SK-N-SH treated with all-trans-retinoic acid at 6 μM for 48 hours (cell line): ENCODE measurements around the gene PHRF1.

Experiments used
- ATAC-seq: fragments of 200-7000 bp; cut with Tn5 transposase; 3 replicates; pipeline ENCODE4 v1.9.1; 2020; ENCODE audit warnings: mild to moderate bottlenecking, moderate library complexity
- ARNTL ChIP-seq: fragments of 450-650 bp; formaldehyde crosslinking; IDR thresholded peaks from 2 replicates; pipeline ENCODE4 v1.5.0; 2020; ENCODE audit warnings: low read depth, mild to moderate bottlenecking, moderate library complexity, borderline replicate concordance
- BACH2 ChIP-seq: fragments of 250-450 bp; sonication (Bioruptor Pico); IDR thresholded peaks from 2 replicates; pipeline ENCODE4 v1.9.0; 2021; ENCODE audit warnings: mild to moderate bottlenecking, borderline replicate concordance
- CSDC2 ChIP-seq: fragments of 250-450 bp; sonication (Bioruptor Pico); IDR thresholded peaks from 2 replicates; pipeline ENCODE4 v1.5.0; 2020; ENCODE audit warnings: mild to moderate bottlenecking, moderate library complexity
- GLIS3 ChIP-seq: fragments of 250-450 bp; sonication (Bioruptor Pico); IDR thresholded peaks from 2 replicates; pipeline ENCODE4 v1.5.0; 2020; ENCODE audit warnings: mild to moderate bottlenecking, moderate library complexity
- ISL1 ChIP-seq: fragments of 250-450 bp; sonication (Bioruptor Pico); IDR thresholded peaks from 2 replicates; pipeline ENCODE4 v2.1.2; 2022; ENCODE audit warnings: mild to moderate bottlenecking, moderate library complexity
- OSR1 ChIP-seq: fragments of 250-450 bp; sonication (Bioruptor Pico); IDR thresholded peaks from 2 replicates; pipeline ENCODE4 v1.8.0; 2022; ENCODE audit warnings: moderate library complexity, mild to moderate bottlenecking, inconsistent platforms
- PPARA ChIP-seq: fragments of 250-450 bp; sonication (Bioruptor Pico); IDR thresholded peaks from 2 replicates; pipeline ENCODE4 v1.5.0; 2020; ENCODE audit warnings: mild to moderate bottlenecking, borderline replicate concordance
- RARB ChIP-seq: fragments of 250-450 bp; sonication (Bioruptor Pico); IDR thresholded peaks from 2 replicates; pipeline ENCODE4 v1.8.0; 2021; ENCODE audit warnings: mild to moderate bottlenecking, moderate library complexity
- SNAI2 ChIP-seq: fragments of 250-450 bp; sonication (Bioruptor Pico); IDR thresholded peaks from 2 replicates; pipeline ENCODE4 v1.5.0; 2020; ENCODE audit warnings: mild to moderate bottlenecking, moderate library complexity
- TCF4 ChIP-seq: fragments of 250-450 bp; sonication (Bioruptor Pico); IDR thresholded peaks from 2 replicates; pipeline ENCODE4 v1.8.0; 2021; ENCODE audit warnings: mild to moderate bottlenecking, moderate library complexity, borderline replicate concordance
- TOX ChIP-seq: fragments of 250-450 bp; sonication (Bioruptor Pico); IDR thresholded peaks from 2 replicates; pipeline ENCODE4 v1.8.0; 2021; ENCODE audit warnings: mild to moderate bottlenecking, moderate library complexity, borderline replicate concordance
- ZC3H10 ChIP-seq: fragments of 250-450 bp; sonication (Bioruptor Pico); IDR thresholded peaks from 2 replicates; pipeline ENCODE4 v1.5.1; 2021; ENCODE audit warnings: mild to moderate bottlenecking, moderate library complexity
- ZFP3 ChIP-seq: fragments of 250-450 bp; sonication (Bioruptor Pico); IDR thresholded peaks from 2 replicates; pipeline ENCODE4 v1.5.0; 2020; ENCODE audit warnings: mild to moderate bottlenecking, moderate library complexity
- ZNF565 ChIP-seq: fragments of 450-650 bp; formaldehyde crosslinking; conservative IDR thresholded peaks from 2 replicates; pipeline ENCODE4 v1.5.0; 2020; ENCODE audit warnings: low read depth, mild to moderate bottlenecking, moderate library complexity
- ZNF70 ChIP-seq: fragments of 450-650 bp; formaldehyde crosslinking; IDR thresholded peaks from 2 replicates; pipeline ENCODE4 v1.5.0; 2020; ENCODE audit warnings: mild to moderate bottlenecking, moderate library complexity
- ZNF8 ChIP-seq: fragments of 450-650 bp; formaldehyde crosslinking; IDR thresholded peaks from 2 replicates; pipeline ENCODE4 v1.5.0; 2020; ENCODE audit warnings: mild to moderate bottlenecking, moderate library complexity
- TF ChIP-seq, protein P1 (sequence below): fragments of 250-450 bp; sonication (Bioruptor Pico); IDR thresholded peaks from 2 replicates; pipeline ENCODE4 v1.8.0; 2021; ENCODE audit warnings: low read depth, mild to moderate bottlenecking, moderate library complexity, borderline replicate concordance
- TF ChIP-seq, protein P2 (sequence below): fragments of 250-450 bp; sonication (Bioruptor Pico); IDR thresholded peaks from 2 replicates; pipeline ENCODE4 v1.5.0; 2020; ENCODE audit warnings: mild to moderate bottlenecking, moderate library complexity
- TF ChIP-seq, protein P3 (sequence below): fragments of 250-450 bp; sonication (Bioruptor Pico); IDR thresholded peaks from 2 replicates; pipeline ENCODE4 v1.5.1; 2020; ENCODE audit warnings: low read depth, mild to moderate bottlenecking, moderate library complexity
- TF ChIP-seq, protein P4 (sequence below): fragments of 250-450 bp; sonication (Bioruptor Pico); IDR thresholded peaks from 2 replicates; pipeline ENCODE4 v1.5.1; 2021; ENCODE audit warnings: mild to moderate bottlenecking, moderate library complexity

PHRF1 gene

DNA sequence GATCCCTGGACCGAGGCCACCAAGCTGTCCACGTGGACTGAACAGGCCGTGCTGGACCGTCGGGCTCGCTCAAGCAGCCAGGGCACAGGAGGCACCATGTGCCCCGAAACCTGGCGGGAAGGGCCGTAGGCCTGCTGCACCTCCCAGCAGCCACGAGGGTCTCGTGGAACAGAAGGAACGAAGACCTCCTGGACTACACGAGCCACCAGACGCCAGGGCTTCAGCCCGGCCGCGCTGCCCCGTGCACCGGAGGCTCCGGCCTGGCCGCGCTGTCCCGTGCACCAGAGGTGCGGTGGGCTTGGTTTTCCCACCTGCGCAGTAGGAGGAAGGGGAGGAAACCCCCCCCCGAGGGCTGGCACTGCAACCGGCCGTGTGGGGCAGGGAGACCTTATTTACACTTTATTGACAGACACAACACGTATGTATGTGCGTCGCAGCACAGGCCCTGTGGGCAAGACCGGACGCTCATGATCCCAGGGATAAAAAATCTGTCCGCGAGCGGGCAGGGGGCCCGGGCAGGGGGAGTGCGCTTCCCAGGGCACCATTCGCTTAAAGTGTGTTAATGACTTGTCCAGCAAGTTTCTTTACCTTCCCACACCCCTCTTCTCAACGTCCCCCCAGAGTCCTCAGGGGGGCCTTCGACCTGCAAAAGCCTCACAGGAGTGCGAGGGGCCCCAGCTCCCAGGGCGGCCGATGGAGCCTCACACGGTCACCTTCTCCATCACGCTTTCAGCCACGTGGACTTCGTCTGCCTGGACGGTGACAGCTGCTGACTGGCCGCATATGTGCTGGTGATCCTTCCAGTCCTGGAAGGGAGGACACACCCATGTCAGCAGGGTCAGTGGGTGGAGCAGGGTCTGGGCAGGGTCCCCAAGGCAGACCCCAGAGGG lies 67.8 kb downstream of the PHRF1 start:
- TF ChIP-seq, protein P1, sequence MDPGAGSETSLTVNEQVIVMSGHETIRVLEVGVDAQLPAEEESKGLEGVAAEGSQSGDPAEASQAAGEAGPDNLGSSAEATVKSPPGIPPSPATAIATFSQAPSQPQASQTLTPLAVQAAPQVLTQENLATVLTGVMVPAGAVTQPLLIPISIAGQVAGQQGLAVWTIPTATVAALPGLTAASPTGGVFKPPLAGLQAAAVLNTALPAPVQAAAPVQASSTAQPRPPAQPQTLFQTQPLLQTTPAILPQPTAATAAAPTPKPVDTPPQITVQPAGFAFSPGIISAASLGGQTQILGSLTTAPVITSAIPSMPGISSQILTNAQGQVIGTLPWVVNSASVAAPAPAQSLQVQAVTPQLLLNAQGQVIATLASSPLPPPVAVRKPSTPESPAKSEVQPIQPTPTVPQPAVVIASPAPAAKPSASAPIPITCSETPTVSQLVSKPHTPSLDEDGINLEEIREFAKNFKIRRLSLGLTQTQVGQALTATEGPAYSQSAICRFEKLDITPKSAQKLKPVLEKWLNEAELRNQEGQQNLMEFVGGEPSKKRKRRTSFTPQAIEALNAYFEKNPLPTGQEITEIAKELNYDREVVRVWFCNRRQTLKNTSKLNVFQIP (CRISPR knock-in tag), result no peak
- TF ChIP-seq PPARA (CRISPR knock-in tag), result no peak
- no peak for TF ChIP-seq OSR1 (CRISPR knock-in tag)
- TF ChIP-seq, protein P2, sequence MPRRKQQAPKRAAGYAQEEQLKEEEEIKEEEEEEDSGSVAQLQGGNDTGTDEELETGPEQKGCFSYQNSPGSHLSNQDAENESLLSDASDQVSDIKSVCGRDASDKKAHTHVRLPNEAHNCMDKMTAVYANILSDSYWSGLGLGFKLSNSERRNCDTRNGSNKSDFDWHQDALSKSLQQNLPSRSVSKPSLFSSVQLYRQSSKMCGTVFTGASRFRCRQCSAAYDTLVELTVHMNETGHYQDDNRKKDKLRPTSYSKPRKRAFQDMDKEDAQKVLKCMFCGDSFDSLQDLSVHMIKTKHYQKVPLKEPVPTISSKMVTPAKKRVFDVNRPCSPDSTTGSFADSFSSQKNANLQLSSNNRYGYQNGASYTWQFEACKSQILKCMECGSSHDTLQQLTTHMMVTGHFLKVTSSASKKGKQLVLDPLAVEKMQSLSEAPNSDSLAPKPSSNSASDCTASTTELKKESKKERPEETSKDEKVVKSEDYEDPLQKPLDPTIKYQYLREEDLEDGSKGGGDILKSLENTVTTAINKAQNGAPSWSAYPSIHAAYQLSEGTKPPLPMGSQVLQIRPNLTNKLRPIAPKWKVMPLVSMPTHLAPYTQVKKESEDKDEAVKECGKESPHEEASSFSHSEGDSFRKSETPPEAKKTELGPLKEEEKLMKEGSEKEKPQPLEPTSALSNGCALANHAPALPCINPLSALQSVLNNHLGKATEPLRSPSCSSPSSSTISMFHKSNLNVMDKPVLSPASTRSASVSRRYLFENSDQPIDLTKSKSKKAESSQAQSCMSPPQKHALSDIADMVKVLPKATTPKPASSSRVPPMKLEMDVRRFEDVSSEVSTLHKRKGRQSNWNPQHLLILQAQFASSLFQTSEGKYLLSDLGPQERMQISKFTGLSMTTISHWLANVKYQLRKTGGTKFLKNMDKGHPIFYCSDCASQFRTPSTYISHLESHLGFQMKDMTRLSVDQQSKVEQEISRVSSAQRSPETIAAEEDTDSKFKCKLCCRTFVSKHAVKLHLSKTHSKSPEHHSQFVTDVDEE, result no peak
- no peak for TF ChIP-seq CSDC2 (CRISPR knock-in tag)
- TF ChIP-seq TCF4 (CRISPR knock-in tag), result no peak
- no peak for TF ChIP-seq TOX (CRISPR knock-in tag)
- TF ChIP-seq ARNTL (CRISPR knock-in tag), result no peak
- no peak for TF ChIP-seq ZC3H10 (CRISPR knock-in tag)
- TF ChIP-seq ZNF565 (CRISPR knock-in tag), result no peak
- TF ChIP-seq BACH2 (CRISPR knock-in tag), result no peak
- no peak for TF ChIP-seq ZNF8 (CRISPR knock-in tag)
- TF ChIP-seq RARB, result no peak
- no peak for TF ChIP-seq GLIS3 (CRISPR knock-in tag)
- no peak for TF ChIP-seq ISL1 (CRISPR knock-in tag)
- TF ChIP-seq, protein P3, sequence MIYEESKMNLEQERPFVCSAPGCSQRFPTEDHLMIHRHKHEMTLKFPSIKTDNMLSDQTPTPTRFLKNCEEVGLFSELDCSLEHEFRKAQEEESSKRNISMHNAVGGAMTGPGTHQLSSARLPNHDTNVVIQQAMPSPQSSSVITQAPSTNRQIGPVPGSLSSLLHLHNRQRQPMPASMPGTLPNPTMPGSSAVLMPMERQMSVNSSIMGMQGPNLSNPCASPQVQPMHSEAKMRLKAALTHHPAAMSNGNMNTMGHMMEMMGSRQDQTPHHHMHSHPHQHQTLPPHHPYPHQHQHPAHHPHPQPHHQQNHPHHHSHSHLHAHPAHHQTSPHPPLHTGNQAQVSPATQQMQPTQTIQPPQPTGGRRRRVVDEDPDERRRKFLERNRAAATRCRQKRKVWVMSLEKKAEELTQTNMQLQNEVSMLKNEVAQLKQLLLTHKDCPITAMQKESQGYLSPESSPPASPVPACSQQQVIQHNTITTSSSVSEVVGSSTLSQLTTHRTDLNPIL (CRISPR knock-in tag), result no peak
- TF ChIP-seq, protein P4, sequence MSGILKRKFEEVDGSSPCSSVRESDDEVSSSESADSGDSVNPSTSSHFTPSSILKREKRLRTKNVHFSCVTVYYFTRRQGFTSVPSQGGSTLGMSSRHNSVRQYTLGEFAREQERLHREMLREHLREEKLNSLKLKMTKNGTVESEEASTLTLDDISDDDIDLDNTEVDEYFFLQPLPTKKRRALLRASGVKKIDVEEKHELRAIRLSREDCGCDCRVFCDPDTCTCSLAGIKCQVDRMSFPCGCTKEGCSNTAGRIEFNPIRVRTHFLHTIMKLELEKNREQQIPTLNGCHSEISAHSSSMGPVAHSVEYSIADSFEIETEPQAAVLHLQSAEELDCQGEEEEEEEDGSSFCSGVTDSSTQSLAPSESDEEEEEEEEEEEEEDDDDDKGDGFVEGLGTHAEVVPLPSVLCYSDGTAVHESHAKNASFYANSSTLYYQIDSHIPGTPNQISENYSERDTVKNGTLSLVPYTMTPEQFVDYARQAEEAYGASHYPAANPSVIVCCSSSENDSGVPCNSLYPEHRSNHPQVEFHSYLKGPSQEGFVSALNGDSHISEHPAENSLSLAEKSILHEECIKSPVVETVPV, result no peak
- no peak; the same call in 2 of the 3 replicates for ATAC-seq

DNA sequence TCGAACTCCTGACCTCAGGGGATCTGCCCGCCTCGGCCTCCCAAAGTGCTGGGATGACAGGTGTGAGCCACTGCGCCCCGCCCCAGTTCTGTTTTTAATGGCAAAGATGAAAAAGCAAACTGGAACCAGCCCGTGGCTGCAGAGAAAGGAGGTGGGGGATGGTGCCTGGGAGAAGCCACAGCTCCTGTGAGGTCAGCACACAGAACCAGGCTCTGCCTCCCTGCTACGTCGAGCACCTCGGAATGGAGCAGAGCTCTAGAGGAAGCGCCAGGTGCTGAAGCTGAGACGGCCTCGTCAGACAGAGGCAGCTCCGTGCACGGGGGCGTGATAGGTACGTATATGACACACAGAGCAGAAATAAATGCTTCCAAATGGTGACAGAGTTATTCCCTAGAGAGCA lies 69.3 kb downstream of the PHRF1 start:
- TF ChIP-seq, protein P3 (CRISPR knock-in tag), result no peak
- TF ChIP-seq ISL1 (CRISPR knock-in tag) (no peak), CSDC2 (CRISPR knock-in tag) (no peak), ZNF70 (CRISPR knock-in tag) (no peak), BACH2 (CRISPR knock-in tag) (no peak), ZFP3 (CRISPR knock-in tag) (no peak), ZC3H10 (CRISPR knock-in tag) (no peak), ARNTL (CRISPR knock-in tag) (no peak), RARB (no peak), ZNF8 (CRISPR knock-in tag) (no peak), GLIS3 (CRISPR knock-in tag) (no peak), SNAI2 (CRISPR knock-in tag) (no peak), PPARA (CRISPR knock-in tag) (no peak), TOX (CRISPR knock-in tag) (no peak), TCF4 (CRISPR knock-in tag) (no peak)
- TF ChIP-seq, protein P4, result no peak
- TF ChIP-seq, protein P2, result no peak
- TF ChIP-seq, protein P1 (CRISPR knock-in tag), result no peak
- TF ChIP-seq, all 23 proteins: peak for 0
- no peak for ATAC-seq
